Fibroblast of lung (primary cell): Measurements from ENCODE around the gene RUNX2.

ENCODE experiments used
- CTCF ChIP-seq, 2 donors: IDR thresholded peaks in 1 of 2; conservative IDR thresholded peaks in 1 of 2; 1 replicate in 1 of 2; 2 replicates in 1 of 2; pipeline ENCODE4 v1.5.1; 2011 to 2012; ENCODE audit warnings: low read length in 2 of 2, control low read depth in 1 of 2, inconsistent platforms in 1 of 2, low read depth in 1 of 2, mild to moderate bottlenecking in 1 of 2
- EZH2 ChIP-seq: IDR thresholded peaks from 2 replicates; pipeline ENCODE4 v1.5.1; 2012; ENCODE audit warnings: low read length, control low read depth, mild to moderate bottlenecking; ENCODE audit errors: missing control alignments

GRCh38 chr6:45447716-45448115 lies 119.6 kb downstream of the RUNX2 start:
- TF ChIP-seq CTCF (conservative IDR thresholded peaks at IDR 0.05 in 1 of 2, IDR thresholded peaks at IDR 0.05 in 1 of 2; ENCODE audit: low read depth in 1 of 2, low read length in 2 of 2) (no peak), EZH2 (no peak)
